NOMO-1 (cell line): ENCODE results near the gene CCDC148.
"Not testable (repeated sequence)": the region's sequence is repeated elsewhere in the genome, so short reads cannot be mapped to it uniquely, and the experiment has no call there.

ENCODE experiments used
- DNase-seq, 2 experiments: peaks; one replicate each; lab custom pipeline; 2025; ENCODE audit not compliant: unreplicated experiment in 2 of 2; lab: John Stamatoyannopoulos, UW

CCDC148 gene

GRCh38 chr2:158378926-158379325, 77.6 kb downstream of the CCDC148 start:
- DNase-seq: no peak

GRCh38 chr2:158366342-158366741, 90.2 kb downstream of the CCDC148 start:
- no peak for DNase-seq

GRCh38 chr2:158359846-158360245, 96.7 kb downstream of the CCDC148 start:
- no peak for DNase-seq

GRCh38 chr2:158357699-158358098, 98.9 kb downstream of the CCDC148 start:
- no peak for DNase-seq

- DNase-seq: no peak
Observed at GRCh38 chr2:158357122-158357521, 99.4 kb downstream of the CCDC148 start.

GRCh38 chr2:158351466-158351816, 105.1 kb downstream of the CCDC148 start:
- DNase-seq: not testable (repeated sequence)

- not testable (repeated sequence) for DNase-seq
Observed at GRCh38 chr2:158350751-158351465, 105.6 kb downstream of the CCDC148 start.

- no peak for DNase-seq
Observed at GRCh38 chr2:158346032-158346431, 110.5 kb downstream of the CCDC148 start.

- DNase-seq: no peak
Observed at GRCh38 chr2:158339513-158339912, 117.0 kb downstream of the CCDC148 start.

GRCh38 chr2:158337018-158337417, 119.5 kb downstream of the CCDC148 start:
- no peak for DNase-seq

- not testable (repeated sequence) for DNase-seq
Observed at GRCh38 chr2:158331799-158332198, 124.8 kb downstream of the CCDC148 start.

GRCh38 chr2:158325782-158326340, 130.7 kb downstream of the CCDC148 start:
- no peak for DNase-seq

- no peak for DNase-seq
Observed at GRCh38 chr2:158325031-158325781, 131.3 kb downstream of the CCDC148 start.

- no peak for DNase-seq
Observed at GRCh38 chr2:158323381-158323780, 133.2 kb downstream of the CCDC148 start.

GRCh38 chr2:158321264-158321663, 135.3 kb downstream of the CCDC148 start:
- no peak for DNase-seq

GRCh38 chr2:158319269-158319668, 137.3 kb downstream of the CCDC148 start:
- DNase-seq: peak in 1 of 2 experiments; percentile 30

GRCh38 chr2:158317642-158318041, 138.9 kb downstream of the CCDC148 start:
- DNase-seq: no peak

- DNase-seq: no peak
Observed at GRCh38 chr2:158315803-158316414, 140.6 kb downstream of the CCDC148 start.

- peak in 1 of 2 experiments; percentile 8 for DNase-seq
Observed at GRCh38 chr2:158315000-158315399, 141.6 kb downstream of the CCDC148 start.

- peak in 1 of 2 experiments; percentile 6 for DNase-seq
Observed at GRCh38 chr2:158313734-158314133, 142.8 kb downstream of the CCDC148 start.

GRCh38 chr2:158312981-158313380, 143.6 kb downstream of the CCDC148 start:
- peak in 1 of 2 experiments; percentile 21 for DNase-seq
